NCI-H524 treated with DMSO at 0.1 percent for 48 hours (cell line): Measurements from ENCODE around the gene RSBN1L.
"Not testable (repeated sequence)": the region's sequence is repeated elsewhere in the genome, so short reads cannot be mapped to it uniquely, and the experiment has no call there.

Experiments used
- DNase-seq: peaks from one replicate; lab custom pipeline; 2025; lab: John Stamatoyannopoulos, UW

RSBN1L gene

DNA sequence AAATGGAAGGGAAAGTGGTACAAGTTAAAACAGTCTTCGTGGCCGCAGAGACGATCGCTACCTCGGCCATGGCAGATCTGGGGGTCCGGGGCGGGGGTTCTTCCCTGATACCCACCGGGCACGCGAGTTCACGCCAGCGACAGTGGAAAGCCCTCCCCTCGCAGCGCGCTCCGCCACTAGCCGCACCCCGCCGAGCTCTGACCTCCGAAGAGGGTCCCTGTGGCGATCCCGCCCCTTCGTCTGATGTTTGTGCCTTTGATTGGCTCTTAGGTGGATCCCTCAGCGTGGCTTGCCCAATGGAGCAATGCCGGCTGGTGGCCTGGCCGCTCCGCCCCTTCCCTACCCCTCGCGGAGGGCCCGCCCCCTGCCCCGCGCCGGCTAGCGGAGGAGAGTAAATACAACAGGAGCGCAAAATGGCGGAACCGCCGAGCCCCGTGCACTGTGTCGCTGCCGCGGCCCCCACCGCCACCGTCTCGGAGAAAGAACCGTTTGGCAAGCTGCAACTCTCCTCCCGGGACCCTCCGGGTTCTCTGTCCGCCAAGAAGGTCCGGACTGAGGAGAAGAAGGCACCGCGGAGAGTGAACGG, at the start of gene RSBN1L:
Gene RSBN1L, plus strand, starts transcription at position 403 of the 586 bp plus-strand sequence. Its CDS starts 11 bp downstream, at position 414.
- peak; percentile 89 for DNase-seq

DNA sequence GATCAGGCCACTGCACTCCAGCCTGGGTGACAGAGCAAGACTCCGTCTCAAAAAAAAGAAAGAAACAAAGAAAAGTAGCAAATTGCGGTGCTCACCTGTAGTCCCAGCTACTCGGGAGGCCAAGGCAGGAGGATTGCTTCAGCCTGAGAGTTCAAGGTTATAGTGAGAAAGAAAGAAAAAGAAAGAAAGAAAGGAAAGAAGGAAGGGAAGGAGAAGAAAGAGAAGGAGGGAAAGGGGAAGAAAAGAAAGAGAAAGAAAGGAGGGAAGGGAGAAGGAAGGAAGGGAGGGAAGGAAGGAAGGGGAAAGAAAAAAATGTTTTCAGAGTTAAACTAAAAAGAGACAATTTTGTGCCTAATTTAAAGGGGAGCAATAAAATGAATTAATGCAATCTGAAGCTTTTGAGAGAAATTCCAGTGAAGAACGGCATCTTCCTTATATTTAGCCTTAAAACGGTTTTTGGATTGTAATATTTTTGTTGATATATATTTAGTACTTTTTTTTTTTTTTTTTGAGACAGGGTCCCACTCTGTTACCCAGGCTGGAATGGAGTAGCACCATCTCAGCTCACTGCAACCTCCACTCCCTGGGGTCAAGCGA, 47.4 kb upstream of the RSBN1L start:
- no peak for DNase-seq

DNA sequence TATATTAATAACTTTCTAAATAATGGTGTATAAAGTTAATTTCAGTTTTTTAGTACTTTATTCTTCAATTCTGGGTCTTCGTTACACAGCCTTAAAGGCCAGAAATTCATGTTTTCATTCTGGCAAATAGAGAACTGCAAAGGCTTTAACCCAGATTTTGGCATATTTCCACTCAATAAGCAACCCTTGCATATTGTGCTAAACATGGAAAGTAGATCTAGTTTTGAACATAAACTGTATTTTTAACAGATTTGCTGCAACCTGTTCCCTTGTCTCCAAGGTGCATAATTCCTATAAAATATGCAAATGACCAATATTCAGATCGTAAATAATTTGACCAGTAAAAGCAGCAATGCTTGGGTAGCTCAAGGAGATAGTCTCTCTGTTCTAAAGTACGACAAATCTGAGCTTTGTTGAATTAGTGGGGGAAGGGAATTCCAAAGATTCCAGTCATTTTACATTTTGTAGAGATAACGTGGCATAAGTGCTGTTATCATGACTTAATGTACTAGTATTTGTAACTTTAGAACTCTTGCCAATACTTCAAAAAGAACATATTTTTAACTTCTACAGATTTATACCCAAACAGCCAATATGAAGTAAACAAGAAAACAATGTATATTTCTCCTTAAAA, 46.4 kb upstream of the RSBN1L start:
- no peak for DNase-seq

DNA sequence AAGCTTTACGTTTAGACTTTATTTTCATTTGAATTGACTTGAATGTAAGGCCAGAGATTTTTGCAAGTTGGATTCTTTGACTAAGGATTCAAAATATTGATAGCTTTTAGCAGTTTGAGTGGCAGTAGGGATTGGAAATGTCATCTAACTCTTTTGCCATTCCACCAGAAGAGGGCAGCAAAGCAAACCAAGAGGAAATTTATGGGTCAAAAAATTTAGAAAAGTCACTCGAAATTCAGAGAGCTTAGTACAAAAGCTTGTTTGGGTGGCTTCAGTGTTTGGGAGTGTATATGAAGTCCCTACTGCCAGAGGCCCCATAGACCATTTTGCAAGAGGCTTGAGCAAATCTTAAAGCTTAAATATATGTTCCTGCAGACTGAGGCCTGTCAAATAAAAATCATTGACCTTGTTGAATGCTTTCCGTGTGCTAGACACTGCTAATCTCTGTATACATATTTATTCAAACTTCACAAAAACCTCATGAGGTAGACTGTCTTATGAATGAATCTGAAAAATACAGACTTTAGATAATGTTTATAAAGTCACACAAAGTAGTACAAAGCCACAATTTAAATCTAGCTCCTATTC, 44.6 kb upstream of the RSBN1L start:
- DNase-seq = no peak

DNA sequence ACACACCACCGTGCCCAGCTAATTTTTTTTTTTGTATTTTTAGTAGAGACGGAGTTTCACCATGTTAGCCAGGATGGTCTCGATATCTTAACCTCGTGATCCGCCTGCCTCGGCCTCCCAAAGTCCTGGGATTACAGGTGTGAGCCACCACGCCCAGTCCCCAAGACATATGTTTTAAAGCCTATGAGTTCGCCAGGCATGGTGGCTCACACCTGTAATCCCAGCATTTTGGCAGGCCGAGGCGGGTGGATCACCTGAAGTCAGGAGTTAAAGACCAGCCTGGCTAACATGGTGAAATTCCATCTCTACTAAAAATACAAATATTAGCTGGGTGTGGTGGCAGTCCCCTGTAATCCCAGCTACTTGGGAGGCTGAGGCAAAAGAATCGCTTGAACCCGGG, 43.4 kb upstream of the RSBN1L start:
- not testable (repeated sequence) for DNase-seq

DNA sequence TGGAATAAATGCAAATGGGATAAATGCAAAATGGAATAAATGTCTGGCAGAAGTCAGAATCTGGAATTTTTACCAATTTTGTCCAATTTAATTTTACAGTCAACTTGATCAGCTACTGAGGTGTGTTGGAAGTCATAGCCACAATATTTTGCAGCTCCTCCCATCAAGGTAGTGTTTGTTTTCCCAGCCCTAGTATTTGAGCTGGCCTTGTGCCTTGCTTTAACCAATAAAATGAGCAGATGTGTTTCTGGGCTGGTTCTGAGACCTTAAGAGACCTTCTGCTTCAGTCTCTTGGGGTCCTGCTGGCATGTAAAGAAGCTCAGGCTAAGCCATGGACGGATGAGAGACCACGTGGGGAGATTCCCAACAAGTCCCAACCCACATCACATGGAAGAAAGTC, 42.7 kb upstream of the RSBN1L start:
- no peak for DNase-seq

DNA sequence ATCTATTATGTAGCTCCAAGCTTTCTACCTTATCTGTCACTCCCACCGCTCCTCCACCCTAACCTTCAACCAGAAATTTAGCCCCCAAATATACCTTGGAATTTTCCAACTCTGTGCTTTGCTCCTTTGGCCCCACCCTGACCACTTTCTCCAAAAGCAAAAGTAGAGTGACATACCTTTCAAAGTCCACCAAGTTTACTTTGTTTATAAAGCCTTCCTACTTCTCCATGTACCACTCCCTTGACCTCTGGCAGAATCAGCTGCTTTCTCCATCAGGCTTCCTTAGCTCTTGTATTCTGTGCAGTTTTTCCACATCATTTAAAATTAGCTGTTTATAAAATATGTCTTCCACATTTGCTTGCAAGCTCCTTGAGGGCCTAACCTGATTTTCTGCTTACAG, 40.9 kb upstream of the RSBN1L start:
- DNase-seq = no peak

DNA sequence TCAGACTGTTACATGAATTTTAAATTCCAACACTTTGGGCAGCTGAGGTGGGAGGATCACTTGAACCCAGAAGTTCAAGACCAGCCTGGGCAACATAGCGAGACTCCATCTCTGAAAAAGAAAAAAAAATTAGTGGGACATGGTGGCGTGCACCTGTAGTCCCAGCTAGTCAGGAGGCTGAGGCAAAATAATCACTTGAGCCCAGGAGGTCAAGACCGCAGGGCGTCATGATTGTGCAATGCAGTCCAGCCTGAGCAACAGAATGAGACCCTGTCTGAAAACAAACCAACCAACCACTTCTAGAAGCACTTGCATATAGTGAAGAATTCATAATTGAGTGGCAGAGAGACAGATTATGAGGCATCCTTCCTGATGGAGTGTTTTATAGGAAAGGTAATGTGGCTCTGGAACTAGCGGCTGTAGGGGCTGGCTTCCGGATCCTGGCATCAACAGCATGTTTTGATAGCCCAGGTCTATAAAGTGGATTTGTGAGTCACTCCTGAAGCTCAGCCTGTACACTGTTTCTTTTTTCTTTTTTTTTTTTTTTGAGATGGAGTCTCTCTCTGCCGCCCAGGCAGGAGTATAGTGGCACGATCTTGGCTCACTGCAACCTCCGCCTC, 40.3 kb upstream of the RSBN1L start:
- DNase-seq = no peak

DNA sequence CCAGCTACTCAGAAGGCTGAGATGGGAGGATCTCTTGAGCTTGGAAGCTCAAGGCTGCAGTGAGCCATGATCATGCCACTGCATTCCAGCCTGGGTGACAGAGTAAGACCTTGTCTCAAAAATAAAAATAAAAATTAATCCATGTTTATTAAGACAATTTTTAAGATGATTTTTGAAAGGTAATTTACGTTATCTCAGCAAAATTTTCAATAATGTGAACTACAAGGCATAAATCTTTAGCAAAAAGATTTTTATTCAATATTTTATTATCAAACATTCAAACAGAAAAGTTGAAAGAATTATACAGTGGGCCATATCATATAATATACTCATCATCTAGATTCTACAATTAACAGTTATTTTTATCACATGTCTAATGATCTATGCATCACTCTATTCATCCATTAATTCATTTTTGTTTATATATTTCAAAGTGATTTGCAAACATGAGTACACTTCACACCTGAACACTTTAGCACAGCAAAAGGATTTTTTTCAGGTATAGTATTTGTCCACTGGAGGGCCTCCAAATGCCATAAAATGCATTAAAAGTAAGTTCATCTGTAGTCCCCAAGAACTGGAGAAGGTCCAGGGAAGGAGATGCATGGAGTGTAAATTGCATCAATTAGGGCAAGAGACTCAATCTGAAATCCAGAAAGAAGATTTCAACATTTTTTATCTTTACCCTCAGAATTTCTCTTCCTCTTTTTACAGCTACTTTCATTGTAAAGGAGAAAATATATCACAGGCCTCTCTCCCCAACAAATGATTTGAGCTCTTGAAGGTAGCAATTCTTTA, 38.6 kb upstream of the RSBN1L start:
- no peak for DNase-seq

DNA sequence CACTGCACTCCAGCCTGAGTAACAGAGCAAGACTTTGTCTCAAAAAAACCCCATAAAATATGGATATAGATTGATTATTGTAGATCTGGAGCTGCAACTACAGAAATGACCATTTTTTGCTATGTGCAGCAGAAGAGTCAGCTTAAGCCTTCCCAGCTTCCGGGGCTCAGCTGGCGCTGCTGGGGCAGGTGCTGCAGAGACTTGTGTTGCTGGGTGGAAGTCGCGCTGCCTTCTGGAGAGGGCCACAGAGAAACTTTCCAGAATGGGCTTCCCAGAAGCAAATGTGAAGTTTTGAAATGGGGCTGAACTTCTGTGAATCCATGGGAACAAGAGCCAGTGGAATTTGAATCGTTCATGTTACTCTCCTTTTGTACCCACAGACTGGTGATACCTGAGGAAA, 37.3 kb upstream of the RSBN1L start:
- no peak for DNase-seq

DNA sequence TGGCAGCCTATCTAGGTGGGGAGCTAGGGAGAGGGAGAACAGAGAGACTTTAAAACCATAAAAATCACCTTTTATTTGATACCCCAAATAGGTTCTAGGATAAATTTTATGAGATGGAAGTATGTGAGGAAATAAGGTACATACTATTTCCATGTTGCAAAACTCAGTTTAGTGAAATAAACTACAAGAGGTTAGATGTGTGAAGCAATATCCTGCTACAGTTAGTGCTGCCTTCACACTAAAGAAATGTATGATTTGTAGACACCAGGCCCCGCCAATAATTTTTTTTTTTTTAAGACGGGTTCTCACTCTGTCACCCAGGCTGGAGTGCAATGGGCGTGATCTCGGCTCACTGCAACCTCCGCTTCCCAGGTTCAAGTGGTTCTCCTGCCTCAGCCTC, 34.4 kb upstream of the RSBN1L start:
- DNase-seq = no peak

DNA sequence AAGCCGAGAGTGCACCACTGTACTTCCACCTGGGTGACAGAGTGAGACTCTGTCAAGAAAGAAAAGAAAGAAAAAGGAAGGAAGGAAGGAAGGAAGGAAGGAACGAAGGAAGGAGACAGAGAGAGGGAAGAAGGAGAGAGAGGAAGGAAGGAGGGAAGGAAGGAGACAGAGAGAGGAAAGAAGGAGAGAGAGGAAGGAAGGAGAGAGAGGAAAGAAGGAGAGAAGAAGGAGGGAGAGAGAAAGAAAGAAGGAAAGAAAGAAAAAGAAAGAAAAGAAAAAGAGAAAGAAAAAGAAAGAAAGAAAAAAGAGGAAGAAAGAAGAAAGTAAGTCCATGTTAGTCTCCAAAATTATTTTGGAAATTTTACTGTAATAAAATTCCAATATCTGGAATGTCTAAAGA, 33.4 kb upstream of the RSBN1L start:
- no peak for DNase-seq

DNA sequence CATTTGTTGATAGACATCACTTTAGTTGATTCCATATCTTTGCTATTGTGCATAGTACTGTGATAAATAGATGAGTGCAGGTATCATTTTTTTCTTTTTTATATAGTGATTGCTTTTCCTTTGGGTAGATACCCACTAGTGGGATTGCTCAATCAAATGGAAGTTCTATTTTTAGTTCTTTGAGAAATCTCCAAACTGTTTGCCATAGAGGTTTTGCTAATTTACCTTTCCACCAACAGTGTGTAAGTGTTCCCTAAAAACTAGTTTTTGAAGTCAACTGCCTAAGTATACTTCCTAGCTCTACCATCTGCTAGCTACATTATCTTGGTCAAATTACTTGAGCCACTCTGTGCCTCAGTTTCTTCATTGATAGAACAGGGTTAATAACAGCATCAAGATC, 31.5 kb upstream of the RSBN1L start:
- no peak for DNase-seq

DNA sequence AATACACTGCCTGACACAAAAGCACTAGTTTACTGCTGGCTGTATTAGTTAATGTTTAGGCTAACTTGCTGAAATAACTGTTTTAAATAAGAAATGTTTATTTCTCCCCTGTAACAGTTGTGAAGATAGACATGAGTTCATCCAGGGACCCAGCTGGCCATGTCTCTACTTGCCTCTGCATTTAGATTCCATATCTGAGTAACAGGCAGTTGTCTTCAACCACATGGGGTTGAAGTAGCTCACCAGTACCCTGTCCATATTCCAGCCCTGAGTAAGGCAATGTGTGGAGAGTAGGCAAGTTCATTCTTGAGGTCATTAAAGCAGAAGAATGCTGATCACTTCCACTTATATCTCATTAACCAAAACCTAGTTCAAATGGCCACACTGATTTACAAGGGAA, 31.1 kb upstream of the RSBN1L start:
- DNase-seq = no peak

DNA sequence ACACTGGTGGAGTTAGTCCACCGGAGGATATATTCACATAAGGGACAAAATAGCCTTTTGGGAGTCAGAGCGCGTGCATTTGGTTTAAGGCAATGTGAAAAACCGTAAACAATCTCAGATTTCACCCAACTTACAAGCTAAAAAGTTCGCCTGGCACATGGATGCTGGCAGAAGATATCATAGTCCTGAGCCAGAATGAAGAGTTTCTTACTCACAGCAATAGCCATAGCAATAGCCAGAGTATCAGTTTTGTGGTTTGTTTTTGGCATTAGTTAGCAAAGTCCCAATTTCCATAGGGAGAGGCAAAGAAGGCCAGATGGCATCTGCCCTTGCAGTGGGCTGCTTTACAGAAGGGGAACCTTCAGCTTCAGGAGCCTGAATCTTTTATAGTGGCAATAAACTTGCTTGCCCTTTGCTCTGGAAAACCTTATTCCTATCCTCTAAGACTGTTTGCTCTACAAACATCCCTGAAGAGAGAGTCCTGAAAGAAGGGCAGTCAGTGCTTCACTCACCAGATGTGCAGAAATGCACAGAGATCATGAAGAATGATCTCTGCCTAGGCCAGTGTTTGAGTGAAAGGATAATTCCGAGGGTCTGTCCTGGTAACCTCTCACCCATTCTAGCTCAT, 28.7 kb upstream of the RSBN1L start:
- no peak for DNase-seq

DNA sequence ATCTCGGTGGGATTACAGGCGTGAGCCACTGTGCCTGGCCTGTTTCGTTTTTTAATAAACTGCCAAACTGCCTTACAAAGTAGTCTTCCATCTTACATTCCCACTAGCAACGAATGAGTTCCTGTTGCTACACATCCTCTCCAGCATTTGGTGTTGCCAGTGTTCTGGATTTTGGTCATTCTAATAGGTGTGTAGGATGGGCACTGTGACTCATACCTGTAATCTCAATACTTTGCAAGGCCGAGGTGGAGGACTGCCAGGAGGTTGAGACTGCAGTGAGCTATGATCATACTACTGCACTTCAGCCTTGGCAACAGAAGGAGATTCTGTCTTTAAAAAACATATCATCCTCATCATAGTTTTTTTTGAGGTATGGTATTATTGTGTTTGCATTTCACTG, 21.4 kb upstream of the RSBN1L start:
- DNase-seq = no peak

DNA sequence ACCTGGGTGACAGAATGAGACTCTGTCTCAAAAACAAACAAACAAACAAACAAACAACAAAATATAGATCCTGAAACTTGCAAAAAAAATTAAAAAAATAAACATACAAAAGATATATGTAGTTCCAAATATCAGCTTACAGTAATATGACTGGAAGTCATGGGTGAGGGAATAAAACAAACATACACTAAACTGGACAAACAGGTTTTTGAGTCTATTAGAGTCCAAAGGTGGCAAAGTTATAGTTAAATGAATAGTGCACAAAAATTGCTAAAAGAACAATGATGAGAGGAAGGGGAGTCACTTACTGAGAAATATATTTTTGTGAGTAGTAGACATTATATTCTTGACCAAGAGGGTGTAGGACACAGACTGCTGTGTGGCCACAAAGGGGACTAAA, 16.7 kb upstream of the RSBN1L start:
- no peak for DNase-seq

DNA sequence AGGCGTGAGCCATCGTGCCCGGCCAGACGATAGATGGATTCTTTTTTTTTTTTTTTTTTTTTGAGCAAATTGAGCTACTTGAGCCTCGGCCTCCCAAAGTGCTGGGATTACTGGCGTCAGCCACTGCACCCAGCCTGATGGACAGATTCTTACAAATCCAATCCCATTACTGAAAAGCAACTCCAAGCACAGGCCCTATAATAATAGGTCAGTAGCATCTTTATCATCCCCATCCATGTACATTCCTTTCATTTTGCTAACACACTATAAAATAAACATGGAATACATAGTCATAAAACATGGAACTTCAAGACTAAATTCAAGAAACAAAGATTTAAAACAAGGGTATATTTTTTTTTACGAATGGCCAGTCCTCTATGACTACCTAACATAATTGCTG, 16.0 kb upstream of the RSBN1L start:
- DNase-seq = no peak

DNA sequence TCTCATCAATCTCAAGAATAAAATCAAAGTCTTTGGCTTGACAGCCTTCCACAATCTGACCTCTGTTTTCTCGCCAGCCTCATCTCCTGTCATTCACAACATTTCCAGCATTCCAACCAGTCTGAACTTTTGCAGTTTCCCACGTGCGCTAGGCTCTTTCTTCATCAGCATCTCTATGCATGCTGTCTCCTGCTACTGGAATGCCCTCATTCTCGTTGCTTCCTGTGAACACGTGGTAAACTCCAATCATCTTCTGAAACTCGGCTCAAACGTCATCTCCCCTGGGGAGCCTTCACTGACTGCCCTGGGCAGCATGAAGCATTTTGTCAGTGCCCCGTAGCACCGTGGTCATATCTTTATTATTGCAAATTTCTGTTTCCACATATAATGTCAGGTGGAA, 12.2 kb upstream of the RSBN1L start:
- DNase-seq = no peak

DNA sequence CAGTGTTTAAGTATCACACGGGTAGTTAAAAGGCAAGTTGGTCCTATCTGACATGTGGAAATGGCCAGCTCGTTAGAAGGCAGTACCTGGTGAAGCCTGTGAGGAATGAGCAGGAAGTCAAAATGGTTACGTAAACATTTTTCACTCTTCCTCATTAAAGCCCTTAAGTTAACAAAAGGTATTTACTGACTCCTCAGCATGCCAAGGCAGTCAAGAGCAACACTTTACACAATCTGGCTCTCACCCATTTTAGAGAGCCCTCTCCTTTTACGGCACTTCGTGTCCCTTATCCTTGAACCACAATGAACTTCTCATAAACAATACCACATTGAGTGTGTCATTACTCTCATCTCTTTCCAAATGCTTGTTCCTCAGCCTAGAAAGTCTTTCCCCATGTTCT, 11.0 kb upstream of the RSBN1L start:
- no peak for DNase-seq

DNA sequence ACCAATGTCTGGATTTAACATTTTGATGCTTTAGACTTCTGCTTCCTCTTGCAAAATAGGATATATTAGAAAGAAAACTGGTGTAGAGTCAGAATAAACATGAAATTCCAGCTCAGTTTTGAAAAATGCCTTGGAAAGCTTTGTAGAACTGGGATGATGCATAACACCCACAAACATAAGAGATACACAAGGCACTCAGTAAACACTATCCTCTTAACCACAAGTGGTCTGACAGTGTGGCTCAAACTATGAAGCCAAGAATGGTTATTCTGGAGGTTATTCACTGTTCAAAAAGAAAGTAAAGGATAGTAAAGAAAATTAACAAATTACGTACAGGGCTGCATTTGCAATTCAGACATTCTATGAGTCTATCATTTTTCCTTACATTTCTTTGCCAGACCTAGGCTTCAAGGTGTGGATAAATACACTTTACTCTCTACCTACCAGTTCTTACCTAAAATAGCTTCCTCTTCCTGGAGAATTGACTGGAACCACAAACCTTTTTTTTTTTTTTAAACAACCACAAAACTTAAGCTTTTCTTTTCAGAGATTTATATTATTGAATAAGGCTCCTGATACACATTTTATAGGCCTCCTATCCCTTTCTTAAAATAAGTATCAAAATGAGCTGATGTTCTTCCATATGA, 9.0 kb upstream of the RSBN1L start:
- no peak for DNase-seq
